DOHH2 (cell line): Measurements from ENCODE around the gene SYNE4.
"Not testable (repeated sequence)": the region's sequence is repeated elsewhere in the genome, so short reads cannot be mapped to it uniquely, and the experiment has no call there.

Source experiments
- H3F3A ChIP-seq: fragments of 200-600 bp; sonication (generic), shearing (Covaris generic); 2 replicates; pipeline ENCODE4 v1.6.0; 2016; ENCODE audit warnings: antibody characterized with exemption, mild to moderate bottlenecking; ENCODE audit not compliant: control insufficient read depth, insufficient read depth
- H3K27ac ChIP-seq: fragments of 200-600 bp; sonication (generic); 2 replicates; pipeline ENCODE4 v1.5.1; 2014; ENCODE audit warnings: low read depth, mild to moderate bottlenecking, low read length, moderate library complexity
- H3K27me3 ChIP-seq: fragments of 200-600 bp; sonication (generic); 2 replicates; pipeline ENCODE4 v1.6.1; 2014; ENCODE audit warnings: mild to moderate bottlenecking, low read length, mixed read lengths; ENCODE audit not compliant: control insufficient read depth
- H3K36me3 ChIP-seq: fragments of 200-600 bp; sonication (generic); 2 replicates; pipeline ENCODE4 v1.6.1; 2014; ENCODE audit warnings: mild to moderate bottlenecking, low read length, moderate library complexity, mixed read lengths; ENCODE audit not compliant: control insufficient read depth
- H3K4me1 ChIP-seq: fragments of 200-600 bp; sonication (generic); 2 replicates; pipeline ENCODE4 v1.6.1; 2014; ENCODE audit warnings: mild to moderate bottlenecking, low read length, mixed read lengths; ENCODE audit not compliant: control insufficient read depth
- H3K4me2 ChIP-seq: fragments of 200-600 bp; sonication (generic); 2 replicates; pipeline ENCODE4 v1.6.0; 2014; ENCODE audit warnings: mild to moderate bottlenecking, low read length, moderate library complexity
- H3K4me3 ChIP-seq: fragments of 200-600 bp; sonication (generic); 2 replicates; pipeline ENCODE4 v1.5.1; 2014; ENCODE audit warnings: mild to moderate bottlenecking, low read length, mixed read lengths
- H3K79me2 ChIP-seq: fragments of 200-600 bp; sonication (generic); 2 replicates; pipeline ENCODE4 v1.6.1; 2014; ENCODE audit warnings: mild to moderate bottlenecking, low read length, mixed read lengths; ENCODE audit not compliant: control insufficient read depth
- H3K9me2 ChIP-seq: fragments of 200-600 bp; sonication (generic); replicated peaks from 2 replicates; pipeline ENCODE4 v1.6.1; 2014; ENCODE audit warnings: mild to moderate bottlenecking, low read length, mixed read lengths; ENCODE audit not compliant: control insufficient read depth
- H3K9me3 ChIP-seq: fragments of 200-600 bp; sonication (generic); 2 replicates; pipeline ENCODE4 v1.6.1; 2014; ENCODE audit warnings: antibody characterized with exemption, low read length, mixed read lengths; ENCODE audit not compliant: control insufficient read depth, insufficient read depth
- H4K20me1 ChIP-seq: fragments of 200-600 bp; sonication (generic); 2 replicates; pipeline ENCODE4 v1.6.0; 2014; ENCODE audit warnings: low read depth, mild to moderate bottlenecking, antibody characterized with exemption, low read length, moderate library complexity; ENCODE audit not compliant: control insufficient read depth, insufficient read depth
- CTCF ChIP-seq: fragments of 200-600 bp; sonication (generic); IDR thresholded peaks from one replicate; pipeline ENCODE4 v1.5.1; 2014; ENCODE audit warnings: antibody characterized with exemption, mild to moderate bottlenecking, low read depth, low read length; ENCODE audit not compliant: poor library complexity, severe bottlenecking
- EZH2phosphoT487 ChIP-seq: fragments of 200-600 bp; sonication (generic); IDR thresholded peaks from 2 replicates; pipeline ENCODE4 v1.6.1; 2017; ENCODE audit warnings: borderline replicate concordance, mild to moderate bottlenecking, antibody characterized with exemption, low read length, moderate library complexity, mixed read lengths

SYNE4 gene

GRCh38 chr19:35987571-35987896, 21.1 kb downstream of the SYNE4 start:
- H3K9me3 ChIP-seq: peaks cover 5% of the 10 kb centered on the region; the same call in 1 of the 2 replicates
- H3K4me2 ChIP-seq: peak overlapping the region; percentile 76
- no peaks in the 10 kb centered on the region for H3F3A ChIP-seq
- H3K36me3 ChIP-seq: no peaks in the 10 kb centered on the region
- peak overlapping the region; percentile 69 for H3K4me3 ChIP-seq
- peaks cover 18% of the 10 kb centered on the region for H3K27me3 ChIP-seq
- H3K4me1 ChIP-seq: peaks cover 9% of the 10 kb centered on the region; the same call in 1 of the 2 replicates
- H3K9me2 ChIP-seq: no peaks in the 10 kb centered on the region
- no peak overlapping the region for H3K27ac ChIP-seq
- TF ChIP-seq CTCF: no peak
- no peak for TF ChIP-seq EZH2phosphoT487
- H3K79me2 ChIP-seq: no peaks in the 10 kb centered on the region
- H4K20me1 ChIP-seq: no peaks in the 10 kb centered on the region

DNA sequence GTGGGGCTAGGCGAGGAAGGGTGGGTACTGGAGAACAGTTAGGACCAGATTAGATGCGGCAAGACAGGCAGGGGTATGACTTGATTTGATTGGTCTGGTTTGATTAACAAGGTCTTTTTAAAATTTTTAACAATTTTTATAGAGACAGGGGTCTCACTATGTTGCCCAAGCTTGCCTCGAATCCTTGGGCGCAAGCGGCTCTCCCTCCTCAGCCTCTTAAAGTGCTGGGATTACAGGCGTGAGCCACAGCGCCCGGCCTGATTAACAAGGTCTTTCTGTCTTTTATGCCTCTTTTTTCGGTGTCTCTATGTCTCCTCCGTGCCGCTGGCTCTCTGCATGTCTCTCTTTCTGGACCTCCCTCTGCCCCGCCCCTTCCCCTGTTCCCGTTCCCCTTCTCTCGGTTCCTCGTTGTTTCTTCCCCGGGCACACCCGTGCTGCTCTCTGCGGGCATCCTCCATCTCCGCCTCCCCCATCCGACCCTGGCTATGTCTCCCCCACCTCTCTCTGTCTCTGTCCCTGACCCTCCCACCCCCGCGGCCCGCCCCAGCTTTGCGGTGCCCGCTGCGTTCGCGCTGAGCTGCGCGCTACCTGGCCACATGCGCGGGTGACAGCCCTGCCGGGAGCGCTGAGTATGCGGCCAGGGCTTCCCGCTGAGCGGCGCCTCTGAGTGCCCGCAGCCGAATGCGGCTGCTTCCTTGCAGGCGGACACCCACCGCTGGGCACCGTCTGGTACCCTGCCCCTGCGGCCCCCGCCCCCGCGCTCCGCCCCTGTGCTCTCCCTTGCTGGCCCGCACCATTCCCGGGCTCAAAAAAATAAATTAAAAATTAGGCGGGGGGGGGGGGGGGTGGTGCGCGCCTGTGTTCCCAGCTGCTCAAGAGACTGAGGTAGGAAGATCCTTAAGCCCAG, 21.7 kb downstream of the SYNE4 start:
- Histone ChIP-seq H3K36me3 (no peaks in the 10 kb centered on the region), H3K4me2 (peak overlapping the region; percentile 76), H3K4me3 (peak overlapping the region; percentile 69), H3K27me3 (peaks cover 23% of the 10 kb centered on the region), H3K4me1 (peaks cover 9% of the 10 kb centered on the region; the same call in 1 of the 2 replicates), H3K9me2 (no peaks in the 10 kb centered on the region), H3K27ac (no peak overlapping the region), H3K79me2 (no peaks in the 10 kb centered on the region), H3F3A (no peaks in the 10 kb centered on the region), H3K9me3 (peaks cover 5% of the 10 kb centered on the region; the same call in 1 of the 2 replicates), H4K20me1 (no peaks in the 10 kb centered on the region)
- TF ChIP-seq CTCF (no peak), EZH2phosphoT487 (no peak)

GRCh38 chr19:35986111-35986510, 22.5 kb downstream of the SYNE4 start:
- H3K27ac ChIP-seq: no peak overlapping the region
- H3K4me2 ChIP-seq: no peak overlapping the region
- no peaks in the 10 kb centered on the region for H4K20me1 ChIP-seq
- peaks cover 23% of the 10 kb centered on the region for H3K27me3 ChIP-seq
- H3F3A ChIP-seq: no peaks in the 10 kb centered on the region
- no peaks in the 10 kb centered on the region for H3K9me2 ChIP-seq
- H3K36me3 ChIP-seq: no peaks in the 10 kb centered on the region
- H3K4me1 ChIP-seq: peaks cover 9% of the 10 kb centered on the region; the same call in 1 of the 2 replicates
- TF ChIP-seq EZH2phosphoT487: no peak
- no peaks in the 10 kb centered on the region for H3K79me2 ChIP-seq
- H3K9me3 ChIP-seq: peaks cover 5% of the 10 kb centered on the region; the same call in 1 of the 2 replicates
- no peak overlapping the region for H3K4me3 ChIP-seq

DNA sequence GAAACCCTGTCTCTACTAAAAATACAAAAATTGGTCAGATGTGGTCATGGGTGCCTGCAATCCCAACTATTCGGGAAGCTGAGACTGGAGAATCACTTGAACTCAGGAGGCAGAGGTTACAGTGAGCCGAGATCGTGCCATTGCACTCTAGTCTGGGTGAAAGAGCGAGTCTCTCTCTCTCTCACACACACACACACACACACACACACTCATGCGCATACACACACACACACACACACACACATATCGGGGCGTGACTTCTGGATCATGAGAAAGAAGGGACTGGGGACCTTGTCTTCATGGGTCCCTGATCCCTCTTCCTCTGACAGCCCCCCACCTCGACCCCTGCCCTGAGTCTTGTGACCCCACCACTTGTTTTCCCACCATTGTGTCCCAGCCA, 25.4 kb downstream of the SYNE4 start:
- no peaks in the 10 kb centered on the region for H3F3A ChIP-seq
- peaks cover 23% of the 10 kb centered on the region for H3K27me3 ChIP-seq
- H3K4me3 ChIP-seq: no peak overlapping the region
- H3K9me2 ChIP-seq: no peaks in the 10 kb centered on the region
- no peaks in the 10 kb centered on the region for H3K9me3 ChIP-seq
- H3K4me1 ChIP-seq: peaks cover 9% of the 10 kb centered on the region; the same call in 1 of the 2 replicates
- no peak overlapping the region for H3K4me2 ChIP-seq
- H3K36me3 ChIP-seq: no peaks in the 10 kb centered on the region
- TF ChIP-seq EZH2phosphoT487: no peak
- TF ChIP-seq CTCF: no peak
- no peaks in the 10 kb centered on the region for H3K79me2 ChIP-seq
- H3K27ac ChIP-seq: no peak overlapping the region
- H4K20me1 ChIP-seq: no peaks in the 10 kb centered on the region

- not testable (repeated sequence) for H3K27ac ChIP-seq, H3K4me2 ChIP-seq, H3K36me3 ChIP-seq, H3F3A ChIP-seq, H4K20me1 ChIP-seq, H3K9me2 ChIP-seq, H3K79me2 ChIP-seq, H3K4me1 ChIP-seq, H3K4me3 ChIP-seq, H3K9me3 ChIP-seq
- peaks cover 10% of the 10 kb centered on the region; the same call in 1 of the 2 replicates for H3K27me3 ChIP-seq
These were observed 27.6 kb downstream of the SYNE4 start for GRCh38 chr19:35980997-35981396.
